ENCODE results near the gene STRA6.

DNA sequence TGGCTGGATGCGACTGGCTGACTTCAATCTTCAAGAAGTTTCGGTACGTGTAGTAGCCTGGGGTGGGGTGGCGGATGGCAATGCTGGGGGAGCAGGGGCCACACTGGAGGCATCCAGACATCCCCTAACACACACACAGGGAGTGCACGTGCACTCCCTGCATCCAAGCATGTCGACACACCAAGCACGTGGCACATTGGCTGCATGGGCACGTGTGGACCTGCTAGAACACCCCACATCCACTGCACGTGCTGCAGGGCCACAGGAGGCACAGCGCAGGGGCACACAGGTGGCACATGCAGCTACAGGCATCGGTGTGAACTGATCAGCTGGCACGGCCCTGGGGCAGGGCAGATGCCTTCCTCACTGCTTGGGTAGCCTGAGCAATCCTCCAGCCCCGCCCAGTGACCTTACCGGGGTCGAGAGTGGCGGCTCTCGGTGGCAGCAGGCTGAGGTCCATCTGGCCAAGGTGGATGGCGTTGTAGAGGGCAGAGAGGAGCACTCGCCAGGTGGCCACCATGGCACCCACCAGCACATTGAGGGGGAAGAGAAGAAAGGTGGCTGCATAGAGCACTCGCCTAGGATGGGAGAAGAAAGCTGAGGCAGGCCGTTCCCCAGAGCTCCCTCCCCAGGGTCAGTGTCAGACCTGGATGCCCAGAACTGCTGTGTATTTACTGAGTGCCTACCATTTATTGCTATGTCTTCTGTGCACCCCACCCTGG lies 21.5 kb downstream of the STRA6 start:
- TF ChIP-seq, protein P1, sequence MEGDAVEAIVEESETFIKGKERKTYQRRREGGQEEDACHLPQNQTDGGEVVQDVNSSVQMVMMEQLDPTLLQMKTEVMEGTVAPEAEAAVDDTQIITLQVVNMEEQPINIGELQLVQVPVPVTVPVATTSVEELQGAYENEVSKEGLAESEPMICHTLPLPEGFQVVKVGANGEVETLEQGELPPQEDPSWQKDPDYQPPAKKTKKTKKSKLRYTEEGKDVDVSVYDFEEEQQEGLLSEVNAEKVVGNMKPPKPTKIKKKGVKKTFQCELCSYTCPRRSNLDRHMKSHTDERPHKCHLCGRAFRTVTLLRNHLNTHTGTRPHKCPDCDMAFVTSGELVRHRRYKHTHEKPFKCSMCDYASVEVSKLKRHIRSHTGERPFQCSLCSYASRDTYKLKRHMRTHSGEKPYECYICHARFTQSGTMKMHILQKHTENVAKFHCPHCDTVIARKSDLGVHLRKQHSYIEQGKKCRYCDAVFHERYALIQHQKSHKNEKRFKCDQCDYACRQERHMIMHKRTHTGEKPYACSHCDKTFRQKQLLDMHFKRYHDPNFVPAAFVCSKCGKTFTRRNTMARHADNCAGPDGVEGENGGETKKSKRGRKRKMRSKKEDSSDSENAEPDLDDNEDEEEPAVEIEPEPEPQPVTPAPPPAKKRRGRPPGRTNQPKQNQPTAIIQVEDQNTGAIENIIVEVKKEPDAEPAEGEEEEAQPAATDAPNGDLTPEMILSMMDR (IDR thresholded peaks at IDR 0.05; ENCODE audit: borderline replicate concordance, extremely low read depth, low read length, poor library complexity, severe bottlenecking): no peak
- TF ChIP-seq EZH2 (IDR thresholded peaks at IDR 0.05; ENCODE audit: borderline replicate concordance, low read depth, low read length, severe bottlenecking): no peak

Measured in DND-41 (cell line).